GM21423 (cell line): ENCODE data around the gene EDIL3.
"Not testable (repeated sequence)": the region's sequence is repeated elsewhere in the genome, so short reads cannot be mapped to it uniquely, and the experiment has no call there.

Experiments used
- ATAC-seq: cut with Tn5 transposase; IDR thresholded peaks from one replicate; pipeline ENCODE4 v1.9.1; 2021; ENCODE audit warnings: mild to moderate bottlenecking, moderate library complexity; ENCODE audit not compliant: unreplicated experiment

The EDIL3 gene

GRCh38 chr5:84191281-84191680 lies 193.4 kb downstream of the EDIL3 start:
- no peak for ATAC-seq

DNA sequence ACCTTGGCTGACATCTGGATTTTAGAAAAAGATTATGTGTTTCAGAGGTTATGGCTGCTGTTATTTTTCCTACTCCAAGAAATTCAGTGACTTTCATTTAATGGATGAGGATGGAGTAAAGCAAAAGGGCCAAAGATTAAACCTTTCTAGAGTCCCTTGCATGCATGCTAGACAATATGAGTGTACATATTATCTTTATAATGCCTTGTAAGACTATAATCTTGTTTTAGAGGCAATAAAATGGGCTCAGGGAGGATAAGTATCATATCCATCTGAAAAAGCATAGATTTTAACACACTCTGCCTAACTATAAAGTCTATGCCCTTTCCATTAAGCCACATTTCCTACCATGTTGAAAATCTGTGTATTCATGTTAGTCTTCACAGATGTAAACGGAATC lies 199.8 kb downstream of the EDIL3 start:
- ATAC-seq, result no peak

- no peak for ATAC-seq
Observed at GRCh38 chr5:84181093-84181492, 203.6 kb downstream of the EDIL3 start.

- no peak for ATAC-seq
Observed at GRCh38 chr5:84168841-84169240, 215.8 kb downstream of the EDIL3 start.

- ATAC-seq, result no peak
Observed at GRCh38 chr5:84163671-84164070, 221.0 kb downstream of the EDIL3 start.

DNA sequence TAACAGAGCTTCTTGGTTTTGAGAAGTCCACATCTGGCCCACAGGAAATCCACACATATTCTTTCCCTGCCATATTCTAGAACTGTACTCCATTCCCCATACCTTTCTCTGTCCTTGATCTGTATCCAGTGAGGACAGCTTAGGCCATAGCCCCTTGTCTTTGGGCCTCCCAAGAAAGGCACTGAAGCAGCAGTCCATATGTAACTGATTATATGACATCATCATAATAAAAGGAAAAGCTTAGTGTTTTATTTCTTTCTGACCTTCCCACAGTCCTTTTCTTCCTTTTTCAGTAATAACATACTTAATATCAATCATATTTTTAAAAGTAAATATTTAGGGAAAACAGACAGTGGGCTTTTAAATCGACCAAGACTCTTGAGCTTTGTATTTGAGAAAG lies 222.0 kb downstream of the EDIL3 start:
- ATAC-seq, result no peak

GRCh38 chr5:84160650-84161049 lies 224.0 kb downstream of the EDIL3 start:
- ATAC-seq, result not testable (repeated sequence)

DNA sequence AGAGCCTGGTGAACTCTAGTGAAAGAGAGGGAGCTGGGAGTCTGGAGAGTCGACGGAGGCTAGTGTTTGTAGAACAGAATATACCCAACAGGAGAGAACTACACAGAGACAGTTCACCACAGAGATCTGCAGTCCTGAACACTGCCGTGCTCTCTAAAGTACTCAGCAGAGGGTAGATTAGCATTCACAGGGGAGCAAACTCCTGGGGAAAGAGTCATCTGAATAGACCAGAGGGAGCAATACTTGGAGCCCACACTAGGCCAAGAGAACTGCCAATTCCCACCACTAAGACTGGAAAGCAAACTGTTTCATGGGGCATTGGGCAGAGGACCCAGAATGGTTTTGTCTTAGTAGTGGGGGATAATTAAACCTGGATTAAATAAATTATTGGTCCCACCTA lies 235.6 kb downstream of the EDIL3 start:
- no peak for ATAC-seq

GRCh38 chr5:84148651-84149050 lies 236.0 kb downstream of the EDIL3 start:
- no peak for ATAC-seq

DNA sequence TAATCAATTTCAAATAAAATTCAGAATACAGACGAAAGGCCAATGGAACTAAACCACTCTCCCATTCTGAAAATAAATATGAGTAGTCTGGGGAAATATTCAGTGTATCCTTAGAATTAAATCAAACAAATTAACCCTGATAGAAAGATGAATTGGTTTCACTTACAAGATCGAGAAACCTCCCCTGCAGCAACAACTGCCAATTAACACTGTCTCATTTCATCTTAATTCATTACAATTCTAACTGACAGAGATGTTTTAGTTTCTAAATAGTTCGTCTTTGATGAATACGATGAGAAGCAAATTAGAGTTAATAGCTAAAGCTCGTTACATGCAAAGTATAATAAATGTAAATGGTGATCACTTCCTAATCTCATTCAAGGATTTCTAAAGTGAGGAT lies 247.1 kb downstream of the EDIL3 start:
- ATAC-seq, result no peak

- ATAC-seq, result no peak
Observed at GRCh38 chr5:84131372-84131771, 253.3 kb downstream of the EDIL3 start.

- no peak for ATAC-seq
Observed at GRCh38 chr5:84130006-84130580, 254.6 kb downstream of the EDIL3 start.

DNA sequence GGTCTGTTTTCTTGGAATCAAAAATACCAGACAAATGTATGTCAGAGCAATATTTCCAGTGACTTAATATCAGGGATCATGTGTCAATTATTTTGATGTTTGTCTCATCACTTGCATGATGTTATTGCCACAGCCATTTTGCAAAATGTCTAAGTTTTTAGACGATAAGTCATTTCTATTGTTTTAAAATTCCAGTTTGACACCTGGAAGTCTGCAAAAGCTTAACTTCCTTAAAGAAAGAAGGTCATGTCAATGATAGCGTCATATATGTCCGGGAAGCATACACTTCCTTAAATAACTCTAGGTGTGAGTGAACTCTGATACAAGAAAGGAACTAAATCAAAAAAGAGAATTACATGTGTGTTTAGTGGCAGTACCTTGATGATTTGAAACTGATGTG lies 259.5 kb downstream of the EDIL3 start:
- ATAC-seq, result no peak

GRCh38 chr5:84119252-84119651 lies 265.4 kb downstream of the EDIL3 start:
- no peak for ATAC-seq

DNA sequence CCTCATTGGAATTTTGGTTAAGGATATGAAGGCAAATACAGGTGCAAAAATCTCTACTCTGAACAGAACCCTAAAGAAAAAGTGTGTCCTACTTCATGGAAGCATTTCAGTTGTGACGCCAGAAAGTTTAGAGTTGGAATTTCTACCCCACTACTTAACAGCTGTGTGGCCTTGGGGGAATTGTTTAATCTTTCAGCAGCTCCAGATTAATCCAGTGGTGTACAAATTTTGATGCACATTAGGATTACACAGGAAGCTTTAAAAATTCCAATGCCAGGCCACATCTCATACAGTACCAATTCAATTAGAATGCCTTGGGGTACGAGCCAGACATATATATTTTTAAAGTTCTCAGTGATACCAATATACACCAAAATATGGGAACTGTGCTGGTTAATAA lies 266.1 kb downstream of the EDIL3 start:
- no peak for ATAC-seq

- ATAC-seq, result no peak
Observed at GRCh38 chr5:84115727-84116126, 269.0 kb downstream of the EDIL3 start.

GRCh38 chr5:84113246-84114105 lies 271.2 kb downstream of the EDIL3 start:
- no peak for ATAC-seq

DNA sequence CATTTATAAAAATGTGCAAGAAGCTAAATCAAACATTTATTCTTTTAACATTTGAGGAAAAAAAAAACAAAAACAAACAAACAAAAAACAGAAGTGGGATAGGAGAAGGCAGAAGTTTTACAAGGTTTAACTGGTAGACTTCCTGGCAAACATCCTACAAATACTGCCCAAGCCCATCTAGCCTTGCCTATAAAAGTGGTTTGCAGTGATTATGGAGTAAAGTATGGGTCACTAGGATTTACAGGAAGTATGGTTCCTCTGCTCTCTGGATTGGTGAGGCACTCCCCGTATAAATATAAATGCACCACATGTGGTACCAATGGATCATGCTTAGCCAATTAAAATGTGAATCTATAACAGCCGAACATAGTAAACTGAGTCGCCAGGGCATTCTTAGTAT lies 291.9 kb downstream of the EDIL3 start:
- ATAC-seq, result no peak

DNA sequence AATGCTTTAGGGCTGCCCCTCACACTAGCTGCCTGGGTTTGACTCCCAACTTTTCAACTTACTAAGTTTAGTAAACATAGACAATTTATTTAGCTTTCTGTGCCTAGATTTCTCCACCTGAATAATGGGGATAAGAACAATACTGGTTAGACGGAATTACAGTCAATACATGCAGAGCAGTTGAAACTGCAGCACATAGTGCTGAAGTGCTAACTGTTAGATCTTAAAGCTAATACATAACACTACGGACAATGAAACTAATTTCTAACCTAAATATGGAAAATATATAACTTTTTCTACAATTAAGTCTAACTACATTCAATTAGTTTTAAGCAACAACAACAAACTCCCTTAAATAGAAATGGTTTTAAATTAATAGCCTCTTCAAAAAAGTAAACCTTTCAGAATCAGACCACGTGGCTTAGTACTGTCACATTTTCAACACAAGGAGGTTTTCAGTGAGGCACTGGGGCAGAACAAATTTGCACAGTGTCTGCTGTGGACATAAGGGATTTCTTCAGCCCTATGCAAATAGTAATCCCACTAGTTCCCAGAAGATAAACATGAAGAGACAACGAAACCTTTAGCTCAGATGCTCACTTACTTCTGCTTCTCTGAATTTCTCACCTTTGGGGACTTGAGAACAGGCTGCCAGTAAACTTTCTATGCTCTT lies 293.4 kb downstream of the EDIL3 start:
- ATAC-seq, result no peak

DNA sequence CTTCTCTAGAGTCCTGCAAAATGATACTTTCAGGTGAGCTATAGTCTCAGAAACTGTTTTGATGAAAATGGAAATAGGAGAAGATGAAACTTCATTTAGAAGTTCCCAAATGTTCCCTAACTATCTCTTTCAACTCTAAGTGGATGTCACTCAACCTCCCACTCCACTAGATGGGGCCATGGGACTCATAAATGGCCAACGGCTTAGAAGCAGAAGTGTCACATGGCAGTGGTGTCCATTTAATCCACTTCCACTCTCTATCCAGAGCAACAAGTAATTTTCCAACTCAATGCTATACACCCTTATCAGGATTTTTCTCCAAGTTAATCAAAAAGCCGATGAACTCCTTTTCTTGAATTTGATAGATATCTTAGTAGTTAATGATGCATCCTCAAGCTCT lies 295.7 kb downstream of the EDIL3 start:
- ATAC-seq, result no peak

- no peak for ATAC-seq
Observed at GRCh38 chr5:84086511-84086910, 298.2 kb downstream of the EDIL3 start.

DNA sequence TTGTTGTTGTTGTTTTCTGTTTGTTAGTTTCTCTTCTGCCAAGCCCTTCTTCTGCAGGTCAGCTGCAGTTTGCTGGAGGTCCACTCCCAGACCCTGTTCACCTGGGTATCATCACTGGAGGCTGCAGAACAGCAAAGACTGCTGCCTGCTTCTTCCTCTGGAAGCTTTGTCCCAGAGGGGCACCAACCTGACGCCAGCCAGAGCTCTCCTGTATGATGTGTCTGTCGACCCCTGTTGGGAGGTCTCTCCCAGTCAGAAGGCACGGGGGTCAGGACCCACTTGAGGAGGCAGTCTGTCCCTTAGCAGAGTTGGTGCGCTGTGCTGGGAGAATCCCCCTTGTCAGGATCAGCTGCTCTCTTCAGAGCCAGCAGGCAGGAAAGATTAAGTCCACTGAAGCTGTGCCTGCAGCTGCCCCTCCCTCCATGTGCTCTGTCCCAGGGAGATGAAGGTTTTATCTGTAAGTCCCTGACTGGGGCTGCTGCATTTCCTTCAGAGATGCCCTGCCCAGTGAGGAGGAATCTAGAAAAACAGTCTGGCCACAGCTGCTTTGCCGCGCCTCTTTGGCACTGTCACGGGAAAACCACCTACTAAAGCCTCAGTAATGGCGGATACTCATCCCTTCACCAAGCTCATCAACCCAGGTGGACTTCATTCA lies 299.2 kb downstream of the EDIL3 start:
- no peak for ATAC-seq
